Colon (tissue), 2 donors: Measurements from ENCODE around the gene SPOCD1.
"Not testable (repeated sequence)": the region's sequence is repeated elsewhere in the genome, so short reads cannot be mapped to it uniquely, and the experiment has no call there.

Experiments
- FAIRE-seq: peaks from 2 replicates; lab custom pipeline; 2012; peaks lifted over from hg19 to GRCh38; lab: Jason Lieb, UNC
- donor health status: control.
- donor health status: control.

The SPOCD1 gene

DNA sequence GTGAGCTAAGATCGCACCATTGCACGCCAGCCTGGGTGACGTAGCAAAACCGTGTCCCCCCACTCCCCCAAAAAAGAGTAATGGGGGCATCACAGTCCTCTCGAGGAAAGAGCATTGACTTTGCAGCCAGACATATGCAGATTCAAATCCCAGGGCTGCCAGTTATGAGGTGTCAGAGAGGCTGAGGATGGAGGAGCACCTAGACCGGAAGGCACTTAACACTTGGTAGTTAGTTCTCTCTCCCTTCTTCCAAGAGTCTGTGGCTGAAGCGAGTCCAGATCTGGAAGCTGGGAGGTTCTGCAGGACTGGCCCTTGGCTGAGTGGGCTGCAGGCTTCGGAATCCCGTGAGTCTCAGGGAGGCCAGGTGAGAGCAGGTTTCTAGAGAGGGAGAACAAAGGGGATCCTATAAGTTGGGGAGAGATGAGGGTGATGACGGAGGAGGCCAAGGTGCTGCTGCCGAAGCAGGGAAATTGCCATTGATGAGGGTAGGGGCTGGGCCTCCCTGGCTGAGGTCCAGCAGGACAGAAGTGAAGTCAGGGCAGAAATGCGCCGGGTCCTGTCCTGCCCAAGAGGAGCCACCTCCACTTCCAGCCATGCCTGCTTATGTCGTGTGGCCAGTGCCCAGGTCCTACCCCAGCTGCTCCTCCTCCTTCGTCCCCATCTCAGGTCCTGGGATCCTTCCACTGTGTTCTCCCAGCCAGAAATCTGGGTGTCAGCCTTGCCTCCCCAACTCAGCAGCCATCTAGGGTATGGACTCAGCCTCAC lies 13.3 kb upstream of the SPOCD1 start:
- FAIRE-seq = no peak

DNA sequence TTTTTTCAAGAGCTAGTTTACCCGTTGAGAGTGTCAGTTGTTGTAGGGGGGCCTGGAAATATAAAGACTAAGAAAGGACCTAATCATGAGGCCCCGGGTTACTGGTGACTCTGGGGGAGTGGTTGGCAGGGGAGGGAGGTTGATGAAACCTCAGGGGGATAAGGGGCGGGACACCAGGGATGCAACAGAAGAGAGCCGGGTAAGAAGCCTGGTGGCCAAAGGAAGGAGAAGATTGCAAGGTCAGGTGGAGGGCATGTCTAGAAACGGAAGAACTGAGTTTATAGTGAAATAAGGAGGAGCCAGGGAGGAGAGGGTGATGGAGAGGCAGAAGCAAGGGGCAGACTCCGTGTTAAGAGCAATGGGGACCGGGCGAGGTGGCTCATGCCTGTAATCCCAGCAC lies 12.5 kb upstream of the SPOCD1 start:
- FAIRE-seq = no peak

DNA sequence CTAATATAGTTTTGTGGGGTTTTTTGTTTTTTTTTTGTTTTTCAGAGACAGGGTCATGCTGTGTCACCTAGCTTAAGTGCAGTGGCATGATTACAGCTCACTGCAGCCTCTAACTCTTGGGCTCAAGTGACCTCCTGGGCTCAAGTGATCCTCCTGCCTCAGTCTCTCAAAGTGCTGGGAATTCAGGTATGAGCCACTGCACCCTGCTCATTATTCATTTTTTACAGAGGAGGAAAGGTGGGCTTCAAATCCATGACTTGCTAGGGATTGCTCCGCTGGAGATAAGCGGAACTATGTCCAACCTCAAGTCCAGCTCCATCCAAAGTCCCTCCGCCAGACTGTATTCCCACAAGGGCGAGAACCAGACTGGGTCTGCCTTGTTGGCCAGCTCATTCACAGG lies 8.0 kb upstream of the SPOCD1 start:
- no peak for FAIRE-seq

DNA sequence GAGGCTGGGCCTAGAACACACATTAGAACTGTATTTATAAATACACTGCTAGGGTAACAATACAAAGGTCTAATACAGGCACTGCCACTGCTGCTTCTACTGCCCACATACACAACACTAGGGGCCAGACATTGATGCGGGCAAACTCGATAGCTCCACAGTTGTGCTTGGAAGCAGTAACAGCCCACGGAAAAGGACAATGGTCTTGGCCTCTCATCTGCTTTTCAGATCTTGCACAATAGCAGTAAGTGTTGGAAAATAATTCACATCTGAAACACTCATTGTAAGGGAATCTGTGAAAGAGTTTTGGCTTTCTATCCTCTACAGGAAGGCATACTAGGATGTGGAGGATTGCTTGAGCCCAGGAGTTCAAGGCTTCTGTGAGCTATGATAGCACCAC lies 6.9 kb upstream of the SPOCD1 start:
- FAIRE-seq = no peak

DNA sequence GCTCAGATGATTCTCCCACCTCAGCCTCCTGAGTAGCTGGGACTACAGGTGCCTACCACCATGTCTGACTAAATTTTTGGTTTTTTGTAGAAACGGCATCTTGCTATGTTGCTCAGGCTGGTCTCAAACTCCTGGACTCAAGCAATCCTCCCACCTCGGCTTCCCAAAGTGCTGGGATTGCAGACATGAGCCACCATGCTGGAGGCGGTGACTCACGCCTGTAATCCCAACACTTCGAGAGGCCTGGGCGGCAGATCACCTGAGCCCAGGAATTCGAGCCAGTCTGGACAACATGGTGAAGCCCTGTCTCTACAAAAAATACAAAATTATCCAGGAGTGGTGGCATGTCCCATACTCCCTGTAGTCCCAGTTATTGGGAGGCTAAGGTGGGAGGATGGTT lies 4.4 kb upstream of the SPOCD1 start:
- FAIRE-seq = not testable (repeated sequence)

DNA sequence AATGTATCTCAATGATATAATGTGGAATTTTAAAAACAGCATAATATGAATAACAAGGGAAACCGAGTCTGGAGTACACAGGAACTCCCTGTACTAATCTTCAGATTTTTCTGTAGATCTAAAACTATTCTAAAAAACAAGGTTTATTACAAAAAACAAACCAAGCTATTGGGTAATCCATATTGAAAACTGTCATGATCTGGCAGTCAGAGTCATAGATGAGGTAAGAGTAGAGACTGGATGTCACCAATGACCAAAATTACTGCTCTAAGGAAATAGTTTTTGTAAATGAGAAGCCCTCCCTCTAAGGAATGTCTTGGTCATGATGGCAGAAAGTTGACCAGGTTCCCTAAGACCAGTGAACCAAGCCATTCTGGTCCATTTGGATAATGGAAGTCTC lies 2.4 kb upstream of the SPOCD1 start:
- FAIRE-seq = no peak

DNA sequence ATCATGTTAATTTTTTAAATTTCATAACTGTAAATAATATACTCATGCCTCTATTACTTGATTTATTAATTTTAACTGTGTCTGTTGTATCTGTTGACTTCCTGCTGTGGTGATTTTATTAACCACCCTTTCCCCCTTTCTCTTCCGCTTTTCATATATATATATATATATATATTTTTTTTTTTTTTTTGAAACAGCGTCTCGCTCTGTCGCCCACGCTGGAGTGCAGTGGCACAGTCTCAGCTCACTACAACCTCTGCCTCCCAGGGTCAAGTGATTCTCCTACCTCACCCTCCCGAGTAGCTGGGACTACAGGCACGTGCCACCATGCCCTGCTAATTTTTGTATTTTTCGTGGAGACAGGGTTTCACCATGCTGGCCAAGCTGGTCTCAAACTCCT lies 1.1 kb upstream of the SPOCD1 start:
- not testable (repeated sequence) for FAIRE-seq

DNA sequence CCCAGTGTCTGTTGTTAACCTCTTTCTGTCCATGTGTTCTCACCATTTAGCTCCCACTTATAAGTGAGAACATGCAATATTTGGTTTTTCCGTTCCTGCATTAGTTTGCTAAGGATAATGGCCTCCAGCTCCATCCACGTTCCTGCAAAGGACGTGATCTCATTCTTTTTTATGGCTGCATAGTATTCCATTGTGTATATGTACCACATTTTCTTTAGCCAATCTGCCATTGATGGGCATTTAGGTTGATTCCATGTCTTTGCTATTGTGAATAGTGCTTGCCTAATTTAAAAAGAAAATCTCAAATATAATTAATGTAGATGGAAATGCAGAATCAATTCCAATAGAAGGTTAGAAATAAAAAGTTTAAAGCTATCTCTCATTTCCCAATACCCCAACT lies 679 bp upstream of the SPOCD1 start:
- not testable (repeated sequence) for FAIRE-seq

DNA sequence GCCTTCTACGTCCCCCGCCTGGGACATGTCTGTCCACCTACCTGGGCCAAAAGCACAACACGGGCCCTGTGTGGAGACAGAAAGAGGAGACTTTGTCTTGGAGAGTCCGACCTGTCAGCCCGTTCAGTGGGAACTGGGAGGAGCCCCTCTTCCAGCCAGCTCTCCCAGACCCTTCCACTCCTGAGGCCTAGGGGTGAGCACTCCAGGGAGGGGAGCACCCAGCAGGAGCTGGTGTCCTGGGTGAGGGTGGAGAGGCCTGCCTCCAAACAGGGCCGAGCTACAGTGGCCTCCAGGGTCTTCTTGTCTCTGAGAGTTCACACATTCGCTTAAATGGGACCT lies 546 bp downstream of the SPOCD1 start:
- no peak for FAIRE-seq

DNA sequence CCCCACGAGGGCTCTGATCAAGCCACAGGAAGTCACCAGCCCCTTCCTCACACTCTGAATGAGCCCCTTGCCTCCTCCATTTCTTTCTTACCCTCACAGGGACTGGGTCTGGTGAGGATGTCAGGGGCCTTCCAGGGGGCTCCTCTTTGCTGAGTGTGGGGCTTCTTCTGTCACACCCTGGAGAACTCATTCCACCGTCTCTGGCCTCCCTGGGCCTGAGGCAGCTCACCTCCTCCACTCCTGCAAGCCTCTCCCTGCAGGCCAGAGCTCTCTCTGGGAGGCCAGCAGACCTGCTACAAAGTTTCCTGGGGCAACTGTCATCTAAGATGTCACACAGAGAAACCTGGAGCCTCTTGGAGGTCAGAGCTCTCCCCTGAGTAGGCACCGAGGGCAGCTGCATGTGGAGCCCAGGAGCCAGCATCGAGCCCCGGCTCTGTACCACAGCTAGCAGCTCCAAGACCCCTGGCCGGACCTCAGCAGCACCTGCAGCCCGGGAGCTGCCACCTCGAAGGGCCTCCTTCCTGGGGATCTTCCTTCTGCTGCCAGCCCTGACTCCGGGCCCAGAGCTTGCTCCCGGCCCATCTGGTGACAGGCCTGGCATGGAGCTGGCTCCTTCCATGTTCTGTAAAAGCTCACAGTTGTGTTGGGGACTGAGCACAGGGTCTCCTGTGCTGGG lies 1.1 kb downstream of the SPOCD1 start:
- FAIRE-seq = no peak

DNA sequence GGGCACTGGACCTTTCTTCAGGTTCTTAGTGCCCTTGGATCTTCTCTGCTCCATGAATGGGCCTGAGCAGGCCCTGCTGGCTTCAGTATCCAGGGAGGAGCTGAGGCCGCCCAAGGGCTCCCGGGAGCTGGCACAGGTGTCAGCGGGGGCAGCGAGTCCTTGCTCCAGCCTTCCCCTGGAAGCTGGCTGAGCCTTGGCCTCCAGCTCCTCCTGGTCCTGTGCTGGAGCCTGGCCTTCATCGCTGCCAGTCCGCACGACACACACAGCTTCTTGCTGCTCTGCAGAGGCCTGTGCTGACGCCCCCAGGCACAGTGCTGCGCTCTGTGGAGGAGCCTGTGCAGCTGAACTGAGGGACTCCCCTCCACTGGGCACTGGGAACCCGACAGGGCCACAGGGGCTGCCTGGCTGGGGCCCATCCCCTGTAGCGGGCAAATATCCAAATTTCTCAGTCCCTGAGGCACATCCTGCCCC lies 1.7 kb downstream of the SPOCD1 start:
- FAIRE-seq = no peak

DNA sequence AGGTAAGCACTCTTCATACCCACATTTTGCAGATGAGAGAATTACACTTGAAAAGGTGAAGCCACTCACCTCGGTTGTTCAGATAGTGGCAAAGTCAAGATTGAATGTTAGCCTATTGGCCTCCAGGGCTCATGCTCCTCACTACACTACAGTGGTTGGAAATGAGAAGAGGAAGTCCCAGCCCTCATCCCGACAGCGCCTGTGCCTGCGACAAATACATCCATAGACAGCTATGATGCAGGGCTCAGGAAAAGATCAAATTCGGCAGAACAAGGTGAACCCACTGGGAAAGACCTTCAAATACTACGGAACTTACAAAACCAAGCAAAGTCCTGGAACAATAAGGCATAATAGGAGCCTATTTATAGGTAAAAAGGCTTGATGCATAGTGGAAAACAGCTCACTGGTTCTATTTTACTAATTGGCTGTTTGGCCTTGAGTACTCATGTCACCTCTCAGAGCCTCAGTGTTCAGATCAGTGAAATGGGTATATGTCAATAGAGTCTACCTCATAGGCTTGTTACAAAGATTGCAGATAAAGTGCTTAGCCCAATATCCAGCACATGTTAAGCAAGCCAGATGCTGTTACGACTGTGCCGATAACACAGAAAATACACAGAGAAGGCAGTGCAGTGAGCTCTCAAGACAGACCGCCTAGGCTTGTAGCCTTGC lies 3.5 kb downstream of the SPOCD1 start:
- no peak for FAIRE-seq

DNA sequence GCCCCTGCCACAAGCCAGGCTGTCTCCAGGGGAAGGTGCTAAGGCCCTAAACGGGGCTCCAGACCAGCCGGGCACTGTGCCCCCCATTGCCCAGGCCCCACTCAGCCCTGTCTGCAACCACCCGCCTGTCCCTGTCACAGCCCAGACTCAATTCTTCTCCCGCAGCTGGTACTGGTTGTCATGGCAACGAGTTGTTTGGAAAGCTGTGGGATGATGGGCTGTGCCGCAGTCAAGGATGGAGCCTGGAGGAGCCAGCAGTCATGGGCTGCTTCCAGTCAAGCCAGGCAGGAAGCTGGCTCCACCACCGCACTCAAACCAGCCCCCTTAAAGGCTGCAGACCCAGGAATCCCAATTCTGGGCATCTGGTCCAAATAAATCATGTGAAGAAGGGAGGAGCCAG lies 4.2 kb downstream of the SPOCD1 start:
- FAIRE-seq = no peak

DNA sequence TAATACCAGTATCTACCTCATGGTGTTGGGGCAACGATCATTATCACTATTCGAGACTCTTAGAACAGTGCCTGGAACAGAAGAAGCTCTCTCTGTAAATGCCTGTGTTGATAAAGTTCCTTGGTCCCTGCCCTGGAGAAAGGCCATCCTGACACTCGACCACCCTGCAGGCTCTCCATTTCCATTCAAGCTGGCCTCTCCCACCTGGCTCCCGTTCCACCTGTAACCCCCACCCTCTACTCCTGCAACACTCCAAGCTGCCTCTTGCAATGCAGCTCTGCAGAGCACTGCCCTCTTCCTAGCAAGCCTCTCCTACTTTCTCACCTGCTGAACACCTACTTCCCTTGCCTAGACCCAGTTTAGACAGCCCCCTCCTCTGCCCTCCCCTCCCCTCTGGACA lies 6.1 kb downstream of the SPOCD1 start:
- no peak for FAIRE-seq

DNA sequence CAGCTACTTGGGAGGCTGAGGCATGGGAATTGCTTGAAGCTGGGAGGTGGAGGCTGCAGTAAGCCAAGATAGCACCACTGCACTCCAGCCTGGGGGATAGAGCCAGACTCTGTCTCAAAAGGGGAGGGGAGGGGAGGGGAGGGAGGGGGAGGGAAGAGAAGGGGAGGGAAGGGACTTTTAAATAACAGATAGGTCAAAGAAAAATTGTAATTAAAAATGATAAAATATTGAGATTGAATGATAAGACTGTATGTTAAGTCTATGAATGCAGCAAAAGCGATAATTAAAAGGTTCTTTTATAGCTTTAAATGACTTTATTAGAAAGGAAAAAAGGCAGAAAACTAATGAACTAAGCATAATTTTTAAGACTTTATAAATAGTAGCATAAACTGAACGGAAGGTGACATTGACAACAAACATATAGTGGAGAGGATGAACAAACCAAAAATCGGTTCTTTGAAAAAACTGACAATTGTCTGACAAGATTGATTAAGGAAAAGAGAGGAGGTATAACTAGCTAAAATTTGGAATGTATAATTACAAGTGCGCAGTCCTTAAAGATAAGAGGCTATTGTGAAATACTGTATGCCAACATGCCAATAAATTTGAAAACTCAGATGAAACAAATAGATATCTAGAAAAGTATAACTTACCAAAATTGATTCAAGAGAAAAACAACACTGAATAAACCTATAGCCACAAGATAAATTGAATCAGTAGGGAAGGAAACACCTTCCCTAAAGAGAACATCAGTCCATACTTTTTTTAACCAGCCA lies 8.4 kb downstream of the SPOCD1 start:
- no peak for FAIRE-seq

DNA sequence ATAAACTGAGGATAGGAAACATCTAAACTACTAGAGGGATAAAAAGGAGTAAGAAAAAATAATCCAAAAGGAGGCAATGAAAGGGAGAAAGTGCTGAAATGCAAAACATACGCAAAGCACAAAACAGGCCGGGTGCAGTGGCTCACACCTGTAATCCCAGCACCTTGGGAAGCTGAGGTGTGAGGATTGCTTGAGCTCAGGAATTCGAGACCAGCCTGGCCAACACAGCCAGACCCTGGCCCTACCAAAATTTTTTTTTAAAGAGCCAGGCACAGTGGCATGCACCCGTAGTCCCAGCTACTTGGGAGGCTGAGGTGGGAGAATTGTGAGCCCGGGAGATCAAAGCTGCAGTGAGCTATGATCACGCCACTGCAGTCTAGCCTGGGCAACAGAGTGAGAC lies 10.5 kb downstream of the SPOCD1 start:
- FAIRE-seq = no peak

DNA sequence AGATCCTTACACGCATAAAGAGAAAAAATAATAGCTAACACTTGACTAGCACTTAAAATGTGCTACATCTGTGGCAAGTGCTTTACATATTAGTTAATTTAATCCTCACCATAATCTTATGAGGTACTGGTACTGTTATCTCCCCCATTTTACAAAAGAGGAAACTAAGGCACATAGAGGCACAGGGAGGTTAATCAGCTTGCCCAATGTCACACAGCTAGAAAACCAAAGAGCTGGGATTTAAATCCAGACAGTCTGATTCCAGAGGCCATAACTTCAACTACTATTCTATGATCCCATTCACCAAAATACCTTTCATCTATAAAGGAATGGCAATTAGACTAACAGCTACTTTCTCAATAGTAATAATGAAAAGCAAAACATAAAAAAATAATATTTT lies 11.7 kb downstream of the SPOCD1 start:
- no peak for FAIRE-seq

DNA sequence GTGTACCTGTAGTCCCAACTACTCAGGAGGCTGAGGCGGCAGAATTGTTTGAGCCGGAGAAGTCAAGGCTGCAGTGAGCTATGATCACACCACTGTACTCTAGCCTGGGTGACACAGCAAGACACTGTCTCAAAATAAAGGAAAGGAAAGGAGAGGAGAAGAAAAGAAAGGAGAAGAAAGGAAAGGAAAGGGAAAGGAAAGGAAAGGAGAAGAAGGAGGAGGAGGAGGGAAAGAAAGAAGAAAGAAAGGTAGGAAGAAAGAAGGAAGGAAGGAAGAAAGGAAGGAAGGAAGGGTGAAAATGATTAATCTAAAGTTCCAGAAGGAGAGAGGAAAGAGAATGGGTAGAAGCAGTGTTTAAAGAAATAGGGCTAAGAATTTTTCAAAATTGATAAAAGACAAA lies 12.2 kb downstream of the SPOCD1 start:
- no peak for FAIRE-seq

DNA sequence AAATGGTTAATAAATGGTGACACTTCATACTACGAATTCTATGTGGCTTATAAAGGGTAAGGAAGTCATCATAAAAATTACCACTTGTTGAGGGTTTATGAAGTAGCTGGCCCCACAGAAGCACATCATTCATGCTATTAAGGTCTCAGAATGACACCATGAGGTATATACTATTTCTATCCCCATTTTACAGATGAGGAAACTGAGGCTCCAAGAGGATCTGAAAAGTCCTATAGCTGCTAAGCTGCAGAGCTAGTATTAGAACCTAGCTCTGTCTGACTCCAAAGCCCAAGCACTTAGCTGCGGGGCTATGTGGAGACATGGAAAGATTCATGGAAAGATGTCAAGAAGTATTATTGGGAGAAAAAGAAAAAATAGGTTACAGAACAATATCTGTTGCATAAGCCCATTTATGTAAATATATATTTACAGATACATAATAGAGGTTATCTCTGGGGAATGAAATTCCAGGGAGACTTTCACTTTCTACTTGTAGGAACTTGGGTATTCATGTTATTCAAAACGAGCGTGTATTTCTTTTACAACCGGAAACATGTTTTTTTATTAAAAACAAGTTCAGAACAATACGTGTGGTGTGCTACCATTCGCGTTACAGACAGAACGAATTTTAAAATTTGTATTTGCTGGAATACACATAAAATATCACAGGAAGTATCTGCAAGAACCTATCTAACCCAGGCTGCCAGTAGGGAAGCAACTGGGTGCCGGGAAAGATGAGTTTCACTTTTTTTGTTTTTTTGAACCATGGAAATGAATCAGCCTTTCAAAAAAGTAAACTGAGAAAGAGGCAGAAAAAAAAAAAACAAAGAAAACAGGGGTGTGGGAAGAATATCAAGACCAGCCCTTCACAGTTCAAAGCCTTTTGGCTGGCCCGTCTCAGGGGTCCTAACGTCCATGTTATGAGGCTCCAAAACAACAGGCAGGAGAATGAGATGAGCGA lies 13.4 kb downstream of the SPOCD1 start:
- no peak for FAIRE-seq

DNA sequence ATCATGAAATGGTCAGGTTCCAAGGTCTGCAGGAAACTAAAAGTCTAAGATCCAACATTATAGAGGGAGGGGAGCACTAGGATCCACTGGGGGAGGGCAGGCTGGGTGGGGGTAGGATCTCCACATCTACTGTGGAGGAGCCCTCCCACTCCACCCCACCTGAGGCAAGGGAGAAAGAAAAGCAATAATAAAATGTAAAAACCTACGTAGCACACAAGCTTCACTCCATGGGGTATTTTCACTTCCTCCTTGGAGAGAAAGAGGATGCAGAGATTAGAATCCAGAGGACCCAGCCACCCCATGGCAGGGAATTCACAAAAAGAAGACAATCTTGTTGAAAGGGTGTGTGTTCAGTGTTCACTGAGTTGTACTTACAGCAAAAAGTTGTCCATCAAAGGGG lies 14.4 kb downstream of the SPOCD1 start:
- FAIRE-seq = no peak

DNA sequence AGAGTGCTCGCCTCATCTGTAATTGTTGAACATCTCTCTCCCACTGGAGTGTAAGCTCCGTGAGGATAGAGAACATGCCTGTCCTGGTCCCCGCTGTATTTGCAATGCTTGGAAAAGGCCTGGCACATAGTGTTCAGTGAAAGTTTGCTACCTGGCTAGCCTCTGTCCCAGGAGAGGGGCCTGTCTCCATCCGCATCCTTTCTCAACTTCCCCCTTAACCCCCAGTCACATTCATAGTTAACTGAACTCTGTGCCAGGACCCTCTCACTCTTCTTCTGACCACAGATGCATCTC lies 15.2 kb downstream of the SPOCD1 start:
- no peak for FAIRE-seq
